ENCODE data around the gene ERC2.

DNA sequence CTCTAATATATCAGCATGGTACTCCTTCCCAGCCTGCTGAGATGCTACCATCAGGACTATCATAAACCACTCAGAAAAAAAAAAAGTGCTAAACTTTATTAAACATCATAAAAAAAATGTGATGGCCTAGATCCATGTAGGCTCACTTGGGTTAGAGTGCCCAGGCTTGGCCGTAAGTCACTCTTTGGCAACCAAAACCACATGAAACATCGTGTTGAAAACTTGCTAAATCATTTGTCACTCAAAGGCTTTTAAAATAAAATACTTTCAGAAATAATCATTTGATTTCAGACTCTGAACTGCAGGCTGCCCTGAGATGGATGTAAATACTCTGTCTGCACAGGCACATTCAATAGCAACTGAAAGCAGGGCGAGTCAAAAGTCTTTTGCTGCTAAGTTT is 902.7 kb downstream of the ERC2 start:
- TF ChIP-seq POLR2AphosphoS5 (IDR thresholded peaks at IDR 0.05; ENCODE audit: low read depth, low read length), result no peak
- no peak for TF ChIP-seq POLR2A (IDR thresholded peaks at IDR 0.05; ENCODE audit: low read depth, low read length)
- no peak for TF ChIP-seq TAF1 (IDR thresholded peaks at IDR 0.05; ENCODE audit: low read depth, low read length)
- TF ChIP-seq SPI1 (IDR thresholded peaks at IDR 0.05; ENCODE audit: low read depth, low read length), result no peak
- TF ChIP-seq PAX5 (IDR thresholded peaks at IDR 0.05; ENCODE audit: insufficient read depth, low read length, severe bottlenecking), result no peak
- TF ChIP-seq POU2F2 (IDR thresholded peaks at IDR 0.05; ENCODE audit: low read depth, low read length), result no peak
